ENCODE results near the gene CARD9. TPM values are rescaled to one million over a fixed set of nuclear protein-coding genes. Genes with fewer than 3 reads are reported as not detected.

Gene CARD9
- total RNA-seq, 1 donor from 2014 or later = 0.89 TPM

- Mint-ChIP-seq H3K4me3 (peak overlapping the region; percentile 52), H3K9me3 (no peaks in the 10 kb centered on the region), H3K36me3 (ENCODE audit: low read depth) (peaks cover 50% of the 10 kb centered on the region), H3K27me3 (no peaks in the 10 kb centered on the region), H3K27ac (peak overlapping the region; percentile 85), H3K4me1 (peaks cover 59% of the 10 kb centered on the region)
- no peak for TF ChIP-seq CTCF (IDR thresholded peaks at IDR 0.05)
- DNase-seq = no peak
- ATAC-seq (ENCODE audit: low read depth) = peak; percentile 18
- POLR2A ChIA-PET = interaction anchor here (0.5 to 2.0 kb wide), 7 partner anchors 9 to 836 kb away, joined by 3 to 9 read pairs (median 4); partner anchors contain the start of gene DNLZ
- intact Hi-C loops (cut with micrococcal nuclease) = loop anchor here (5.0 to 10.0 kb wide), 2 partner anchors 159 to 287 kb away; partner anchors contain the start of genes QSOX2 and TMEM250
- CTCF ChIA-PET = no interaction called here
Observed at GRCh38 chr9:136403915-136404800, 30.7 kb upstream of the CARD9 start.

DNA sequence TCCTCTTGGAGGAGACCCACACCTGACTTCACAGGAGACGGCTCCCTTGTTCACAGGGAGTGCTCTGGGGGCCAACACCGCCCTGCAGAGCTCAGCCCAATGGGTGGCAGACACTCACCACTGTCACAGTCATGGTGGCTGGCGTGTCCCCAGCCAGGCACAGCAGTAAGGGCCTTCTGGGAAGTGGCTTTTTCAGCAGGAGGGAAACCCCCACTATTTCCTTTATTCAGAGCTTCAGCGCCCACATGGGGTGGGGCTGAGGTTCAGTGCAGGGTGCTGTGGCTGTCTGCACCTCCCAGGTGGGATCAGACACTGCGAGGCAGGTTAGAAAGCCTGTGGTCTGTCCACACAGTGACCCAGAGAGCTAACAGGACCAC, 30.1 kb upstream of the CARD9 start:
- Mint-ChIP-seq H3K27me3 (no peaks in the 10 kb centered on the region), H3K36me3 (ENCODE audit: low read depth) (peaks cover 48% of the 10 kb centered on the region), H3K4me1 (peaks cover 59% of the 10 kb centered on the region), H3K27ac (peak overlapping the region; percentile 85), H3K4me3 (peak overlapping the region; percentile 35), H3K9me3 (no peaks in the 10 kb centered on the region)
- peak; percentile 73 for ATAC-seq (ENCODE audit: low read depth)
- no peak for TF ChIP-seq CTCF (IDR thresholded peaks at IDR 0.05)
- DNase-seq = peak; percentile 37
- POLR2A ChIA-PET = interaction anchor here (1.0 to 2.0 kb wide), 5 partner anchors 10 to 837 kb away, joined by 3 to 9 read pairs (median 4); partner anchors contain the start of gene DNLZ
- intact Hi-C loops (cut with micrococcal nuclease) = loop anchor here (5.0 to 10.0 kb wide), 2 partner anchors 159 to 286 kb away; partner anchors contain the start of genes QSOX2 and TMEM250
- CTCF ChIA-PET = no interaction called here

DNA sequence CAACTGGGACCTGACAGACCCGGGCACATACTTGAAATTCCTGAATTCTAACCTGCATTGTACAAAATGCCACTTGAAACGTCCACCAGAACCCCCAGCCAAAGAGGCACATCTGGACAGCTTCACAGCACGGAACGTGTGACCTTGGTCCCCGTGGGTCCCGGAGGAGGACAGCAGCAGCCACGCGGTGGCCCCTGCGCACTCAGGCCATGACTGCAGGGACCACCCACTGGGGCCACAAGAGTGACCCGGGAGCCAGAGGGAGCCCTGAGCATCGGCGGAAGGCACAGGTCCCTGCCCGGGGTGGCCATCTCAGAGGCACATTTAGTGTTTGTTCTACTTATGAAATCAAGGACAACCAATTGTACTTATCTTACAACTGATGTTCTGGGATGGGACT, 28.6 kb upstream of the CARD9 start:
- ChIA-PET POLR2A (interaction anchor here (1.7 to 2.8 kb wide), 2 partner anchors 8 to 39 kb away, joined by 10 to 14 read pairs; partner anchors contain the start of gene DNLZ), CTCF (interaction anchor here (1.5 kb wide), 3 partner anchors 10 to 39 kb away, joined by 3 to 8 read pairs (median 4); partner anchors contain the start of gene DNLZ)
- Mint-ChIP-seq H3K9me3 (no peaks in the 10 kb centered on the region), H3K27ac (peak overlapping the region; percentile 56), H3K4me3 (no peak overlapping the region), H3K27me3 (no peaks in the 10 kb centered on the region), H3K4me1 (peaks cover 54% of the 10 kb centered on the region), H3K36me3 (ENCODE audit: low read depth) (peaks cover 49% of the 10 kb centered on the region)
- no peak for DNase-seq
- TF ChIP-seq CTCF (IDR thresholded peaks at IDR 0.05) = no peak
- no peak for ATAC-seq (ENCODE audit: low read depth)
- intact Hi-C loops (cut with micrococcal nuclease) = loop anchor here (5.0 to 10.0 kb wide), 2 partner anchors 157 to 285 kb away; partner anchors contain the start of genes QSOX2 and TMEM250

DNA sequence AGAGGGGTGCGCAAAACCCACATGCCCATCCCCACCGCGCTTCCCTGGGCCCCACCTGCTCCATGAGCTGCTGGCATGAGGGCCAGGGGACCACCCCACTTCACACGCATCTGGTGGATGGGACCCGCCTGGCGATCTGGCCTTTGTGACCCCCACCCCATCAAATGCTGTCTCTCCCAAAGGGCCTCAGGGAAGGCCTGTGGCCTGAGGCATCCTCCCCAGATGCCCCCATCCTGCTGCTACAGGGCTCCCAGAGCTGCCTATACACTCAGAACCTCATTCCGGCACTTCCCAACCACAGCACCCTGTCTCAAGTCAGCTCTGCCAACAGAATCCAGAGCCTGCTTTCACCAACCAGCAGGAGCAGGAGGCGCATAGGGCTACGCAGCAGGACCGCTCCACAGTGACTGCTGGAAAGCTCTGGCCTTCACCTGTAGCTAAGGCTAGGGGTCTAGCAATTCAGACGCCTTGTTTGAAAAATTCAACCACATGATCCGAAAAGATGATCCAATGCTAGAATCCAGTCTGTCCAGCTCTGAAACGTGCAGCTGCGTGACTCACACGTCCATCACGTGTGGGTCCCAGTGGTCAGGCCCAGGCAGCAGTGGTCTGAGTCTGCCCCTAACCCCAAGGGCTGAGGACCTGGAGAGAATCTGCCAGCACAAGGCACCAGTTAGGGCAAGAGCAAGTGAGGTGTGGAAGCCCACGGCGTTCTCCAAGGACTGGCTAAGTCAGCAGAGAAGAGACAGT, 27.9 kb upstream of the CARD9 start:
- Mint-ChIP-seq H3K36me3 (ENCODE audit: low read depth) (peaks cover 52% of the 10 kb centered on the region), H3K9me3 (no peaks in the 10 kb centered on the region), H3K4me3 (no peak overlapping the region), H3K4me1 (peaks cover 54% of the 10 kb centered on the region), H3K27ac (peak overlapping the region; percentile 24), H3K27me3 (no peaks in the 10 kb centered on the region)
- TF ChIP-seq CTCF (IDR thresholded peaks at IDR 0.05) = no peak
- ATAC-seq (ENCODE audit: low read depth) = no peak
- ChIA-PET POLR2A (interaction anchor here (0.5 to 2.8 kb wide), 4 partner anchors 8 to 45 kb away, joined by 4 to 14 read pairs (median 8); partner anchors contain the start of gene DNLZ), CTCF (interaction anchor here (1.5 kb wide), 4 partner anchors 8 to 38 kb away, joined by 3 to 8 read pairs (median 6); partner anchors contain the start of gene DNLZ)
- DNase-seq = no peak
- intact Hi-C loops (cut with micrococcal nuclease) = loop anchor here (5.0 to 10.0 kb wide), 2 partner anchors 157 to 284 kb away; partner anchors contain the start of genes QSOX2 and TMEM250

Data from activated B cell treated with CpG ODN at 0.5 μM for 24 hours (primary cell).